Mesothelial cell of epicardium (in vitro differentiated cells): ENCODE measurements around the gene PTPN1. TPM values are rescaled to one million over a fixed set of nuclear protein-coding genes. Genes with fewer than 3 reads are reported as not detected.

Experiments used
- DNase-seq, 2 experiments: peaks; one replicate each; pipeline ENCODE4 v3.0.0; 2021; ENCODE audit warnings: low spot score in 2 of 2; ENCODE audit not compliant: unreplicated experiment in 2 of 2
- H3K27ac Mint-ChIP-seq: 2 replicates; pipeline ENCODE4 v1.8.0; 2021; ENCODE audit warnings: mixed read lengths
- H3K27me3 Mint-ChIP-seq: 2 replicates; pipeline ENCODE4 v1.8.0; 2021; ENCODE audit warnings: low read depth, mixed read lengths
- H3K36me3 Mint-ChIP-seq: 2 replicates; pipeline ENCODE4 v1.8.0; 2021; ENCODE audit warnings: mixed read lengths
- H3K4me1 Mint-ChIP-seq: 2 replicates; pipeline ENCODE4 v1.8.0; 2021; ENCODE audit warnings: mixed read lengths
- H3K4me3 Mint-ChIP-seq: 2 replicates; pipeline ENCODE4 v1.8.0; 2021; ENCODE audit warnings: mild to moderate bottlenecking, moderate library complexity, mixed read lengths
- H3K9me3 Mint-ChIP-seq: 2 replicates; pipeline ENCODE4 v1.8.0; 2021; ENCODE audit warnings: mixed read lengths
- microRNA-seq: library from miRNA; unstranded; fragments of <30 nt; microRNA quantifications from one replicate; pipeline ENCODE4 v1.2.0, GENCODE V29; 2021; ENCODE audit warnings: inconsistent platforms, mixed read lengths
- total RNA-seq: library from RNA; stranded (reverse); gene quantifications from 3 replicates; pipeline ENCODE4 v1.2.1, GENCODE V29; 2021
- TF ChIP-seq, protein P1 (sequence below): fragments of 200-600 bp; sonication (generic); IDR thresholded peaks from one replicate; pipeline ENCODE4 v1.5.0; 2021; ENCODE audit warnings: antibody characterized with exemption; ENCODE audit not compliant: unreplicated experiment

PTPN1 gene
- total RNA-seq, 1 donor from 2014 or later = 27.7 TPM

DNA sequence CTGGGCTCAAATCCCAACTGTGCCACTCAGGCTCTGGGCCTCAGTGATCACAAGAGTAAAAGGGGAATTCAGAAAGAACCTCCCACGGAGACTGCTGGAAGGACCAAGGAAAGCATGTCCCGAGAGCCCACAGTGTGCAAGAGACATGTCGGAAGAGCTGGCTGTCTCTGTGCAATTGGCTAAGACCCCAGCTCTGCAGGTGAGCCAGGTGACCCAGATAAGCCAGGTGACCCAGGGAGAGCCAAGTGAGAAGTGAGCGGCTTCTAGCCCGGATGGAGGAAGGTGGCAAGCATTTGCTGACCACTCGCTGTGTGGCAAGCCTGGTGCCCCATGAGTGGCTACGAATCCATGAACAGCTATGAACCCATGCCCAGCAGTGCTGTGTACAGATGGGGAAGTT is 122.1 kb downstream of the PTPN1 start:
- TF ChIP-seq, protein P1, sequence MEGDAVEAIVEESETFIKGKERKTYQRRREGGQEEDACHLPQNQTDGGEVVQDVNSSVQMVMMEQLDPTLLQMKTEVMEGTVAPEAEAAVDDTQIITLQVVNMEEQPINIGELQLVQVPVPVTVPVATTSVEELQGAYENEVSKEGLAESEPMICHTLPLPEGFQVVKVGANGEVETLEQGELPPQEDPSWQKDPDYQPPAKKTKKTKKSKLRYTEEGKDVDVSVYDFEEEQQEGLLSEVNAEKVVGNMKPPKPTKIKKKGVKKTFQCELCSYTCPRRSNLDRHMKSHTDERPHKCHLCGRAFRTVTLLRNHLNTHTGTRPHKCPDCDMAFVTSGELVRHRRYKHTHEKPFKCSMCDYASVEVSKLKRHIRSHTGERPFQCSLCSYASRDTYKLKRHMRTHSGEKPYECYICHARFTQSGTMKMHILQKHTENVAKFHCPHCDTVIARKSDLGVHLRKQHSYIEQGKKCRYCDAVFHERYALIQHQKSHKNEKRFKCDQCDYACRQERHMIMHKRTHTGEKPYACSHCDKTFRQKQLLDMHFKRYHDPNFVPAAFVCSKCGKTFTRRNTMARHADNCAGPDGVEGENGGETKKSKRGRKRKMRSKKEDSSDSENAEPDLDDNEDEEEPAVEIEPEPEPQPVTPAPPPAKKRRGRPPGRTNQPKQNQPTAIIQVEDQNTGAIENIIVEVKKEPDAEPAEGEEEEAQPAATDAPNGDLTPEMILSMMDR = no peak
- DNase-seq = no peak
- H3K27ac Mint-ChIP-seq = no peak overlapping the region
- H3K9me3 Mint-ChIP-seq = no peaks in the 10 kb centered on the region
- peaks cover 29% of the 10 kb centered on the region for H3K4me1 Mint-ChIP-seq
- no peak overlapping the region for H3K4me3 Mint-ChIP-seq
- H3K27me3 Mint-ChIP-seq = no peaks in the 10 kb centered on the region
- no peaks in the 10 kb centered on the region for H3K36me3 Mint-ChIP-seq

DNA sequence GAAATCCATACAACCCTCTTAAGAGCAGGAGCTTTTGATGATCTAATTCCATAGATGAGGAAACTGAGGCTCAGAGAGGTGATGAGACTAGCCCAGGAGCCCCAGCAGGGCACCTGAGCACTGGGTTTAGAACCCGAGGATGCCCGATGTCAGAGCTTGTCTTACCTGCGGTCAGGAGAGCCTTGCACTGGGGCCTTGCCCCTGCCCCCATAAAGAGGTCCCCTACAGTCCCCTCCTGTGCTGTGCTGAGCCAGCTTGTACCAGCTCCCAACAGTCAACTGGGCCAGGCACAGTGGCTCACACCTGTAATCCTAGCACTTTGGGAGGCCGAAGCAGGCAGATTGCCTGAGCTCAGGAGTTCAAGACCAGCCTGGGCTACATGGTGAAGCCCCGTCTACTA is 122.5 kb downstream of the PTPN1 start:
- Mint-ChIP-seq H3K9me3 (no peaks in the 10 kb centered on the region), H3K4me3 (no peak overlapping the region), H3K27ac (no peak overlapping the region), H3K27me3 (no peaks in the 10 kb centered on the region), H3K36me3 (no peaks in the 10 kb centered on the region), H3K4me1 (peaks cover 33% of the 10 kb centered on the region)
- TF ChIP-seq, protein P1 = no peak
- no peak for DNase-seq

DNA sequence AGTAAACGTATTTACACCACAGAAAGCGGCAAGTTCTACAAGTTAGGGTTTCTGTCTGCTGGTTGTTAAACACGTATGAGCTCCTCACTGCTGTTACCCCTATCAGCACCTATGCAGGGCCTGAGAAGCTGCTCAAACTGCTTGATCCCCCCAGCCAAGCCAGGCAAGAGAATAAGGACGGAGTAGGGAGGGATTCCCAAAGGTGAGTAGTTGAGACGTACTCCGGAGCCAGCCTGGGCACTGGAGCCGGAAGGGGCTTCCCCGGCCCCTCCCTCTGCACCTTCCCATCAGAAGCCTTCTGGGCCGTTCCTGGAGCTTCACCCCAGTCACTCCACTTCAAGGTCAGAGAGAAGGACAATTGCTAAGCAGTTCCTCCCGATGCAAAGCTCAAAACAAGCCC is 123.2 kb downstream of the PTPN1 start:
- no peak overlapping the region for H3K27ac Mint-ChIP-seq
- H3K36me3 Mint-ChIP-seq = no peaks in the 10 kb centered on the region
- H3K4me3 Mint-ChIP-seq = no peak overlapping the region
- DNase-seq = no peak
- H3K27me3 Mint-ChIP-seq = no peaks in the 10 kb centered on the region
- H3K4me1 Mint-ChIP-seq = peaks cover 36% of the 10 kb centered on the region
- no peaks in the 10 kb centered on the region for H3K9me3 Mint-ChIP-seq
- TF ChIP-seq, protein P1 = no peak

DNA sequence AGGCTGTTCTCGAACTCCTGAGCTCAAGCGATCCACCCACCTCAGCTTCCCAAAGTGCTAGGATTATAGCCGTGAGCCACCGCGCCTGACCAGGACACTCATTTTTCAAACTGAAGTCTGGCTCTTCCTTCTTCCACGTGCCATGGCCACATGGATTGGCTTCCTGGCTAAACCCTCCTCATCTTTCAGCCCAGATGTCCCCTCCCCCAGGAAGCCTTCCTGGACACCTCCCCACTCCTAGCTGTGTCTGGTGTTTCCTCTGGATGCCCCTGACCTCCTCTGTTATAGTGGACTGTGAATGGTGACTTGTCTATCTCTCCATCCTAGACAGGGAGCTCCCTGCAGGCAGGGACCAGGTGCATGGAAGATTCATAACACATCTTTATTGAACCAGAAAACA is 124.0 kb downstream of the PTPN1 start:
- Mint-ChIP-seq H3K27me3 (no peaks in the 10 kb centered on the region), H3K36me3 (no peaks in the 10 kb centered on the region), H3K27ac (peak overlapping the region; percentile 55), H3K4me3 (no peak overlapping the region), H3K4me1 (peaks cover 32% of the 10 kb centered on the region), H3K9me3 (no peaks in the 10 kb centered on the region)
- TF ChIP-seq, protein P1 = no peak
- no peak for DNase-seq

Small RNA genes lying within 50 kb of the gene (microRNA-seq; reads per million reads assigned to microRNA genes)
- gene MIR1302-5 (not detected), gene MIR645 (not detected)

Other genes with a start within 250 kb of the PTPN1 start
- gene RIPOR3, start 181.2 kb downstream of the PTPN1 start, total RNA-seq = 18.8 to 20.0 TPM (median 19.2 TPM) in 3 replicates
- 52.2 to 59.5 TPM (median 53.0 TPM) in 3 replicates for gene PARD6B, start 221.2 kb downstream of the PTPN1 start, total RNA-seq